Mammary epithelial cell (primary cell): ENCODE results near the gene ATG4B.

ENCODE experiments used
- CTCF ChIP-seq, 2 donors: IDR thresholded peaks in 1 of 2; conservative IDR thresholded peaks in 1 of 2; 2 replicates each; pipeline ENCODE4 v1.5.1; 2011 to 2012; ENCODE audit warnings: inconsistent platforms in 2 of 2, low read length in 2 of 2, mild to moderate bottlenecking in 2 of 2, control low read depth in 1 of 2, low read depth in 1 of 2; ENCODE audit not compliant: insufficient read depth in 1 of 2; ENCODE audit errors: extremely low read depth in 1 of 2
- EZH2 ChIP-seq: IDR thresholded peaks from 2 replicates; pipeline ENCODE4 v1.6.1; 2012; ENCODE audit warnings: low read length, inconsistent platforms, borderline replicate concordance

GRCh38 chr2:241615041-241615440 lies 22.5 kb upstream of the ATG4B start:
- TF ChIP-seq CTCF (conservative IDR thresholded peaks at IDR 0.05 in 1 of 2, IDR thresholded peaks at IDR 0.05 in 1 of 2; ENCODE audit: extremely low read depth in 1 of 2, insufficient read depth in 1 of 2, low read depth in 1 of 2, low read length in 2 of 2) (no peak), EZH2 (no peak)
